HL-60 (cell line): ENCODE measurements around the gene AGPAT3.
A peak's percentile ranks its signal among the peaks of the same experiment; 100 is the strongest.

ENCODE experiments used
- GABPA ChIP-seq: IDR thresholded peaks from 2 replicates; pipeline ENCODE4 v1.6.1; 2012; ENCODE audit warnings: low read depth
- POLR2AphosphoS5 ChIP-seq: IDR thresholded peaks from 2 replicates; pipeline ENCODE4 v1.6.1; 2012; ENCODE audit warnings: low read depth
- SPI1 ChIP-seq: IDR thresholded peaks from 2 replicates; pipeline ENCODE4 v1.6.1; 2012; ENCODE audit warnings: low read depth, mild to moderate bottlenecking, borderline replicate concordance
- TF ChIP-seq, protein P1 (sequence below): IDR thresholded peaks from one replicate; pipeline ENCODE4 v1.5.1; 2011; ENCODE audit warnings: low read length, control low read depth, inconsistent platforms; ENCODE audit not compliant: insufficient read depth
- TF ChIP-seq, protein P2 (sequence below): IDR thresholded peaks from 2 replicates; pipeline ENCODE4 v1.6.1; 2012; ENCODE audit warnings: low read depth; ENCODE audit not compliant: insufficient replicate concordance

DNA sequence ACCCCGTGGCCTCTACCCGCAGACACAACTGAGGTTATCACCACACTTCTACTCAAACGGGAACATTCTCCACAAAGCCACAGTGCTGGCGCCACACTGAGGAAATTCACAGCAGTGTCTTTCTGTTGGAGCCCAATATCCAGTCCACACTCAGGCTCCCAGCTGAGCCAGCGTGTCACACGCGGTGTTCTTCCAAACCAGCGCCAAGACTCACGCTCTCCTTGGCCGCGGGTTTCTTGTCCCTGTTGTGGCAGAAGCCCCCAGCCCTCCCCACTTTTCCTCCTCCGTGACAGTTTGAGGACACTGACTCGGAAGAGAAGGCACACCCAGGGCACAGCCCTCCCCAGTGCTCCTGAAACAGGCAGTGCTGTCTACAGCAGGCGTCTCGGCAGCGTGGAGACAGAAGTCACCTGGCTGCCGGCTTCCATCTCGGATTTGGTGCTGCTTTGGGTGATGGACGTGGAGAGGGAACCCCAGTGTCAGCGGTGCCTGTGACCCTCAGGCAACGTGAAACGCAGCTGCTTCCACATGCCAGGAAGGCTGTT, 35.4 kb upstream of the AGPAT3 start:
- TF ChIP-seq, protein P1, sequence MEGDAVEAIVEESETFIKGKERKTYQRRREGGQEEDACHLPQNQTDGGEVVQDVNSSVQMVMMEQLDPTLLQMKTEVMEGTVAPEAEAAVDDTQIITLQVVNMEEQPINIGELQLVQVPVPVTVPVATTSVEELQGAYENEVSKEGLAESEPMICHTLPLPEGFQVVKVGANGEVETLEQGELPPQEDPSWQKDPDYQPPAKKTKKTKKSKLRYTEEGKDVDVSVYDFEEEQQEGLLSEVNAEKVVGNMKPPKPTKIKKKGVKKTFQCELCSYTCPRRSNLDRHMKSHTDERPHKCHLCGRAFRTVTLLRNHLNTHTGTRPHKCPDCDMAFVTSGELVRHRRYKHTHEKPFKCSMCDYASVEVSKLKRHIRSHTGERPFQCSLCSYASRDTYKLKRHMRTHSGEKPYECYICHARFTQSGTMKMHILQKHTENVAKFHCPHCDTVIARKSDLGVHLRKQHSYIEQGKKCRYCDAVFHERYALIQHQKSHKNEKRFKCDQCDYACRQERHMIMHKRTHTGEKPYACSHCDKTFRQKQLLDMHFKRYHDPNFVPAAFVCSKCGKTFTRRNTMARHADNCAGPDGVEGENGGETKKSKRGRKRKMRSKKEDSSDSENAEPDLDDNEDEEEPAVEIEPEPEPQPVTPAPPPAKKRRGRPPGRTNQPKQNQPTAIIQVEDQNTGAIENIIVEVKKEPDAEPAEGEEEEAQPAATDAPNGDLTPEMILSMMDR, result peak; percentile 33
- TF ChIP-seq SPI1 (no peak), POLR2AphosphoS5 (no peak), GABPA (no peak)
- TF ChIP-seq, protein P2, sequence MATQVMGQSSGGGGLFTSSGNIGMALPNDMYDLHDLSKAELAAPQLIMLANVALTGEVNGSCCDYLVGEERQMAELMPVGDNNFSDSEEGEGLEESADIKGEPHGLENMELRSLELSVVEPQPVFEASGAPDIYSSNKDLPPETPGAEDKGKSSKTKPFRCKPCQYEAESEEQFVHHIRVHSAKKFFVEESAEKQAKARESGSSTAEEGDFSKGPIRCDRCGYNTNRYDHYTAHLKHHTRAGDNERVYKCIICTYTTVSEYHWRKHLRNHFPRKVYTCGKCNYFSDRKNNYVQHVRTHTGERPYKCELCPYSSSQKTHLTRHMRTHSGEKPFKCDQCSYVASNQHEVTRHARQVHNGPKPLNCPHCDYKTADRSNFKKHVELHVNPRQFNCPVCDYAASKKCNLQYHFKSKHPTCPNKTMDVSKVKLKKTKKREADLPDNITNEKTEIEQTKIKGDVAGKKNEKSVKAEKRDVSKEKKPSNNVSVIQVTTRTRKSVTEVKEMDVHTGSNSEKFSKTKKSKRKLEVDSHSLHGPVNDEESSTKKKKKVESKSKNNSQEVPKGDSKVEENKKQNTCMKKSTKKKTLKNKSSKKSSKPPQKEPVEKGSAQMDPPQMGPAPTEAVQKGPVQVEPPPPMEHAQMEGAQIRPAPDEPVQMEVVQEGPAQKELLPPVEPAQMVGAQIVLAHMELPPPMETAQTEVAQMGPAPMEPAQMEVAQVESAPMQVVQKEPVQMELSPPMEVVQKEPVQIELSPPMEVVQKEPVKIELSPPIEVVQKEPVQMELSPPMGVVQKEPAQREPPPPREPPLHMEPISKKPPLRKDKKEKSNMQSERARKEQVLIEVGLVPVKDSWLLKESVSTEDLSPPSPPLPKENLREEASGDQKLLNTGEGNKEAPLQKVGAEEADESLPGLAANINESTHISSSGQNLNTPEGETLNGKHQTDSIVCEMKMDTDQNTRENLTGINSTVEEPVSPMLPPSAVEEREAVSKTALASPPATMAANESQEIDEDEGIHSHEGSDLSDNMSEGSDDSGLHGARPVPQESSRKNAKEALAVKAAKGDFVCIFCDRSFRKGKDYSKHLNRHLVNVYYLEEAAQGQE, result no peak
